ENCODE measurements around the gene NPHS1.

DNA sequence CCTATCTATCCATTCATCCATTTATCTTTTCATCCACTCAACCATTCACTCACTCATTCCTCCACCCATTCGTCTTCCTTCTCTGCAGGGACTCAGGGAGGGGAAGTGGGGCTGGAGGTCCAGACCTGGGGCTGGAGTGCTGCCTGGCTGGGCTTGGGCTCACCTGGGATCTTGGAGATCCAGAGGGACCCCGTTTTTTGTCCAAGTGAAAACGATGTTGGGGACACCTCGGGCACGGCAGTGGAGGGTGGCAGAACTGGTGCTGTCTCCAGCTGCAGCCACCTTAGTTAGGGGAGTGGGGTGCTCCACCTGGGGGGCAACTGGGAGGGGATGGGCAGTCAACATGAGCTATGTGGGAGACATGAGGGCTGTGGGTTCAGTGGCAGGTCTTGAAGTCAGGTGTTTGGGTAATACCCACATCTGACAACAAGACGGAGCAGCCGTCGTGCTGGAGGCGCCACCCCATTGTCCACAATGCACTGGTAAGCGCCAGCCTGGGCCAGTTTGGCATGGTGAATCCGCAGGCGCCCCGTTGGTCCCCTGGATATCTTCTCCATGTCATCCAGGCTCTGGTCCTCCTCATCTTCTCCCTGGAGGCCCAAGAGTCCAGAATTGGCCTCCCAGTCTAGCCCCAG, 10.2 kb downstream of the NPHS1 start:
- TF ChIP-seq, protein P1, sequence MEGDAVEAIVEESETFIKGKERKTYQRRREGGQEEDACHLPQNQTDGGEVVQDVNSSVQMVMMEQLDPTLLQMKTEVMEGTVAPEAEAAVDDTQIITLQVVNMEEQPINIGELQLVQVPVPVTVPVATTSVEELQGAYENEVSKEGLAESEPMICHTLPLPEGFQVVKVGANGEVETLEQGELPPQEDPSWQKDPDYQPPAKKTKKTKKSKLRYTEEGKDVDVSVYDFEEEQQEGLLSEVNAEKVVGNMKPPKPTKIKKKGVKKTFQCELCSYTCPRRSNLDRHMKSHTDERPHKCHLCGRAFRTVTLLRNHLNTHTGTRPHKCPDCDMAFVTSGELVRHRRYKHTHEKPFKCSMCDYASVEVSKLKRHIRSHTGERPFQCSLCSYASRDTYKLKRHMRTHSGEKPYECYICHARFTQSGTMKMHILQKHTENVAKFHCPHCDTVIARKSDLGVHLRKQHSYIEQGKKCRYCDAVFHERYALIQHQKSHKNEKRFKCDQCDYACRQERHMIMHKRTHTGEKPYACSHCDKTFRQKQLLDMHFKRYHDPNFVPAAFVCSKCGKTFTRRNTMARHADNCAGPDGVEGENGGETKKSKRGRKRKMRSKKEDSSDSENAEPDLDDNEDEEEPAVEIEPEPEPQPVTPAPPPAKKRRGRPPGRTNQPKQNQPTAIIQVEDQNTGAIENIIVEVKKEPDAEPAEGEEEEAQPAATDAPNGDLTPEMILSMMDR (IDR thresholded peaks at IDR 0.05; ENCODE audit: low read depth, low read length, poor library complexity, severe bottlenecking) = no peak
- TF ChIP-seq EZH2phosphoT487 (IDR thresholded peaks at IDR 0.05; ENCODE audit: borderline replicate concordance, low read length) = no peak

Data from DOHH2 (cell line).